DOHH2 (cell line): ENCODE results near the gene BMP7.

Experiments
- EZH2phosphoT487 ChIP-seq: fragments of 200-600 bp; sonication (generic); IDR thresholded peaks from 2 replicates; pipeline ENCODE4 v1.6.1; 2017; ENCODE audit warnings: borderline replicate concordance, mild to moderate bottlenecking, antibody characterized with exemption, low read length, moderate library complexity, mixed read lengths
- TF ChIP-seq, protein P1 (sequence below): fragments of 200-600 bp; sonication (generic); IDR thresholded peaks from one replicate; pipeline ENCODE4 v1.5.1; 2014; ENCODE audit warnings: antibody characterized with exemption, mild to moderate bottlenecking, low read depth, low read length; ENCODE audit not compliant: poor library complexity, severe bottlenecking

- TF ChIP-seq, protein P1, sequence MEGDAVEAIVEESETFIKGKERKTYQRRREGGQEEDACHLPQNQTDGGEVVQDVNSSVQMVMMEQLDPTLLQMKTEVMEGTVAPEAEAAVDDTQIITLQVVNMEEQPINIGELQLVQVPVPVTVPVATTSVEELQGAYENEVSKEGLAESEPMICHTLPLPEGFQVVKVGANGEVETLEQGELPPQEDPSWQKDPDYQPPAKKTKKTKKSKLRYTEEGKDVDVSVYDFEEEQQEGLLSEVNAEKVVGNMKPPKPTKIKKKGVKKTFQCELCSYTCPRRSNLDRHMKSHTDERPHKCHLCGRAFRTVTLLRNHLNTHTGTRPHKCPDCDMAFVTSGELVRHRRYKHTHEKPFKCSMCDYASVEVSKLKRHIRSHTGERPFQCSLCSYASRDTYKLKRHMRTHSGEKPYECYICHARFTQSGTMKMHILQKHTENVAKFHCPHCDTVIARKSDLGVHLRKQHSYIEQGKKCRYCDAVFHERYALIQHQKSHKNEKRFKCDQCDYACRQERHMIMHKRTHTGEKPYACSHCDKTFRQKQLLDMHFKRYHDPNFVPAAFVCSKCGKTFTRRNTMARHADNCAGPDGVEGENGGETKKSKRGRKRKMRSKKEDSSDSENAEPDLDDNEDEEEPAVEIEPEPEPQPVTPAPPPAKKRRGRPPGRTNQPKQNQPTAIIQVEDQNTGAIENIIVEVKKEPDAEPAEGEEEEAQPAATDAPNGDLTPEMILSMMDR, result no peak
- no peak for TF ChIP-seq EZH2phosphoT487
Measured at GRCh38 chr20:57118964-57119363, 147.5 kb downstream of the BMP7 start.
